B cell (primary cell): ENCODE measurements around the gene LPCAT1. TPM values are rescaled to one million over a fixed set of nuclear protein-coding genes. Genes with fewer than 3 reads are reported as not detected.

Experiments
- ATAC-seq: fragments of 200-7000 bp; cut with Tn5 transposase; one replicate; pipeline ENCODE4 v1.10.0; 2021; ENCODE audit warnings: low read depth, mild to moderate bottlenecking, moderate number of reproducible peaks, moderate library complexity
- CTCF ChIA-PET: fragments of 350-600 bp; sonication (Branson Sonifier 250); formaldehyde crosslinking; loops from one replicate; lab custom pipeline; 2021; ENCODE audit warnings: antibody characterized with exemption, inconsistent platforms; lab: Charles Lee
- POLR2A ChIA-PET: fragments of 350-600 bp; sonication (Branson Sonifier 250); formaldehyde crosslinking; loops from one replicate; lab custom pipeline; 2021; ENCODE audit warnings: antibody characterized with exemption; lab: Charles Lee
- DNase-seq: peaks from one replicate; pipeline ENCODE4 v3.0.0; 2013
- H2AFZ ChIP-seq: 2 replicates; pipeline ENCODE4 v1.6.1; 2012; ENCODE audit warnings: mild to moderate bottlenecking, low read depth, low read length; ENCODE audit not compliant: insufficient read depth, poor library complexity, severe bottlenecking
- H3K27ac ChIP-seq, 2 donors: 1 replicate in 1 of 2; 2 replicates in 1 of 2; pipeline ENCODE4 v1.5.1; 2012 to 2013; ENCODE audit warnings: low read length in 2 of 2, mild to moderate bottlenecking in 2 of 2, moderate library complexity in 1 of 2
- H3K27me3 ChIP-seq, 4 experiments: fragments of 200-600 bp in 1 of 4; sonication (generic) in 1 of 4; replicated peaks in 1 of 4; 1 replicate in 2 of 4; 2 replicates in 2 of 4; pipeline versions ENCODE4 v1.6.1 to v1.7.0; 2013 to 2016; ENCODE audit warnings: low read length in 3 of 4, mild to moderate bottlenecking in 2 of 4, mixed read lengths in 1 of 4, moderate library complexity in 1 of 4; ENCODE audit not compliant: insufficient read depth in 4 of 4, control insufficient read depth in 3 of 4; ENCODE audit errors: control extremely low read depth in 1 of 4
- H3K36me3 ChIP-seq, 2 experiments: replicated peaks in 1 of 2; 1 replicate in 1 of 2; 2 replicates in 1 of 2; pipeline versions ENCODE4 v1.6.1 to v1.7.1; 2013; ENCODE audit warnings: low read length in 1 of 2; ENCODE audit not compliant: insufficient read depth in 2 of 2, control insufficient read depth in 1 of 2; ENCODE audit errors: control extremely low read depth in 1 of 2, extremely low read depth in 1 of 2
- H3K4me1 ChIP-seq, 2 donors: fragments of 200-600 bp in 1 of 2; sonication (generic) in 1 of 2; 1 replicate in 1 of 2; 2 replicates in 1 of 2; pipeline versions ENCODE4 v1.5.1 to v1.6.1; 2013 to 2017; ENCODE audit warnings: low read length in 2 of 2; ENCODE audit not compliant: control insufficient read depth in 2 of 2, insufficient read depth in 2 of 2
- H3K4me2 ChIP-seq: replicated peaks from 2 replicates; pipeline ENCODE3; 2012; ENCODE audit warnings: mild to moderate bottlenecking, low read depth, low read length; ENCODE audit not compliant: poor library complexity, severe bottlenecking
- H3K4me3 ChIP-seq, 5 experiments: fragments of 200-600 bp in 1 of 5; sonication (generic) in 1 of 5; 1 replicate in 3 of 5; 2 replicates in 2 of 5; pipeline versions ENCODE4 v1.5.1 to v1.7.0; 2011 to 2016; ENCODE audit warnings: low read length in 4 of 5, mild to moderate bottlenecking in 4 of 5, low read depth in 2 of 5, control low read depth in 1 of 5, moderate library complexity in 1 of 5; ENCODE audit not compliant: insufficient read depth in 1 of 5; ENCODE audit errors: control extremely low read depth in 1 of 5, extremely low read depth in 1 of 5
- H3K79me2 ChIP-seq: fragments of 200-600 bp; sonication (generic); one replicate; pipeline ENCODE4 v1.6.0; 2016; ENCODE audit warnings: low read length; ENCODE audit not compliant: control insufficient read depth, insufficient read depth
- H3K9ac ChIP-seq: fragments of 200-600 bp; sonication (generic); 2 replicates; pipeline ENCODE4 v1.6.1; 2017; ENCODE audit warnings: mild to moderate bottlenecking, low read length, moderate library complexity
- H3K9me3 ChIP-seq, 3 donors: one replicate each; pipeline versions ENCODE4 v1.6.1 to v1.7.1; 2013; ENCODE audit warnings: low read length in 2 of 3; ENCODE audit not compliant: control insufficient read depth in 2 of 3, insufficient read depth in 1 of 3; ENCODE audit errors: control extremely low read depth in 1 of 3
- H4K20me1 ChIP-seq: 2 replicates; pipeline ENCODE4 v1.6.0; 2012; ENCODE audit warnings: mild to moderate bottlenecking, low read length; ENCODE audit not compliant: insufficient read depth, control insufficient read depth, poor library complexity, severe bottlenecking
- H3K27ac Mint-ChIP-seq: one replicate; pipeline ENCODE4 v1.8.0; 2021; ENCODE audit warnings: mixed read lengths
- H3K27me3 Mint-ChIP-seq: one replicate; pipeline ENCODE4 v1.8.0; 2021; ENCODE audit warnings: mixed read lengths
- H3K4me1 Mint-ChIP-seq: one replicate; pipeline ENCODE4 v1.8.0; 2021; ENCODE audit warnings: mixed read lengths
- H3K4me3 Mint-ChIP-seq: one replicate; pipeline ENCODE4 v1.8.0; 2021; ENCODE audit warnings: mixed read lengths
- H3K9me3 Mint-ChIP-seq: one replicate; pipeline ENCODE4 v1.8.0; 2022; ENCODE audit warnings: mixed read lengths; ENCODE audit not compliant: insufficient read depth
- EZH2 ChIP-seq: IDR thresholded peaks from 2 replicates; pipeline ENCODE4 v1.6.1; 2012; ENCODE audit warnings: borderline replicate concordance, low read depth, mild to moderate bottlenecking, moderate library complexity, low read length; ENCODE audit not compliant: insufficient read depth, poor library complexity, severe bottlenecking
- WGBS: methylation state at CpG from one replicate; pipeline ENCODE4 v1.1.5; 2013; ENCODE audit warnings: missing lambda C conversion rate; ENCODE audit not compliant: insufficient coverage; 5-methylcytosine and 5-hydroxymethylcytosine counted together
- intact Hi-C: fragments of 100-400 bp; cut with micrococcal nuclease; formaldehyde crosslinking; loops from one replicate; pipeline ENCODE4 v1.10.0; 2022
- polyA plus RNA-seq: library from polyadenylated mRNA; depleted of rRNA; stranded (reverse); fragments of >200 nt; gene quantifications from 2 replicates; pipeline ENCODE4 v1.2.3, GENCODE V29; 2012
- total RNA-seq, 2 donors: library from RNA; stranded (reverse); fragments of 120-200 nt in 1 of 2; gene quantifications; 1 replicate in 1 of 2; 2 replicates in 1 of 2; pipeline versions ENCODE4 v1.2.3 to v1.2.4, GENCODE V29; 2013 to 2022
- TF ChIP-seq, protein P1 (sequence below): fragments of 200-600 bp; IDR thresholded peaks from one replicate; pipeline ENCODE4 v1.8.0; 2022; ENCODE audit warnings: antibody characterized with exemption, mild to moderate bottlenecking

The LPCAT1 gene
- total and polyA plus RNA-seq, 2 donors (not counting 1 experiment from before 2014, with no cell fraction given), result 94.8 to 159 TPM

DNA sequence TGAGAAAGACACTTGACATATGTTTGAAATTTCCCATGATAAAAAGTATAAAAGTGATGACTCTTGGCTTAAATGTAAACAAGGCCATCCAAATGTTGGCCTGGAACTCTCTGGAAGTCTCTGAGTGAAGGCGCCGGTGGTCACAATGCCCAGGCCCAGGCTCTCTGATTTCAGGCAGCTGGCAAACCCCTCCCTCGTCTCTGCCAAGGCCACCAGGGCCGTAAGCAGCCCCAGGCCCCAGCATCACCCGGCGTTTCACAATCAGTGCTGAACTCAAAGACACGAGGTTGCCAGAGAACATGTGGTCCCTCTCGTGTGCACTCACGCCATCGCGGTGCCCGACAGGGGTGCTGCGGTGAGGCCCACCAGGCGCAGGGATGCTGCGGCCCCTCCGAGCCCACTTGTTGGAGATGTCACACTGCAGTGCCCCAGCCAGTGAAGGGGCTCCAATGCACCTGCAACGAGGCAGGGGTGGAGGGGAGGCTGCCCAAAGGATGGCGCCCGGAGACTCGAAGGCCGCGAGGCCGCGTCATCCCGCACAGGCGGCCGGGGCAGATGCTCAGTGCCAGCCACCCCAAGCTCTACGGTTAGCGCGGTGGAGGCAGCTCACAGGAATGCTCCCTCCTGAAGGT is 15.0 kb downstream of the LPCAT1 start:
- Mint-ChIP-seq H3K4me3 (no peak overlapping the region), H3K27ac (peak overlapping the region; percentile 15), H3K9me3 (no peaks in the 10 kb centered on the region), H3K27me3 (no peaks in the 10 kb centered on the region), H3K4me1 (peaks cover 58% of the 10 kb centered on the region)
- H3K4me1 ChIP-seq, result peaks cover 27 to 55% of the 10 kb centered on the region in 2 donors
- H3K79me2 ChIP-seq, result peaks cover 97% of the 10 kb centered on the region
- H3K36me3 ChIP-seq, result peaks cover 0 to 56% of the 10 kb centered on the region in 2 experiments
- ChIA-PET POLR2A (no interaction called here), CTCF (no interaction called here)
- DNase-seq (no peak), ATAC-seq (no peak)
- no peaks in the 10 kb centered on the region for H3K9me3 ChIP-seq
- no peaks in the 10 kb centered on the region for H3K27me3 ChIP-seq
- no peak overlapping the region for H3K4me3 ChIP-seq
- intact Hi-C loops, result no loop called here
- no peak overlapping the region for H2AFZ ChIP-seq
- H4K20me1 ChIP-seq, result peaks cover 26% of the 10 kb centered on the region
- no peak for TF ChIP-seq EZH2
- TF ChIP-seq, protein P1, sequence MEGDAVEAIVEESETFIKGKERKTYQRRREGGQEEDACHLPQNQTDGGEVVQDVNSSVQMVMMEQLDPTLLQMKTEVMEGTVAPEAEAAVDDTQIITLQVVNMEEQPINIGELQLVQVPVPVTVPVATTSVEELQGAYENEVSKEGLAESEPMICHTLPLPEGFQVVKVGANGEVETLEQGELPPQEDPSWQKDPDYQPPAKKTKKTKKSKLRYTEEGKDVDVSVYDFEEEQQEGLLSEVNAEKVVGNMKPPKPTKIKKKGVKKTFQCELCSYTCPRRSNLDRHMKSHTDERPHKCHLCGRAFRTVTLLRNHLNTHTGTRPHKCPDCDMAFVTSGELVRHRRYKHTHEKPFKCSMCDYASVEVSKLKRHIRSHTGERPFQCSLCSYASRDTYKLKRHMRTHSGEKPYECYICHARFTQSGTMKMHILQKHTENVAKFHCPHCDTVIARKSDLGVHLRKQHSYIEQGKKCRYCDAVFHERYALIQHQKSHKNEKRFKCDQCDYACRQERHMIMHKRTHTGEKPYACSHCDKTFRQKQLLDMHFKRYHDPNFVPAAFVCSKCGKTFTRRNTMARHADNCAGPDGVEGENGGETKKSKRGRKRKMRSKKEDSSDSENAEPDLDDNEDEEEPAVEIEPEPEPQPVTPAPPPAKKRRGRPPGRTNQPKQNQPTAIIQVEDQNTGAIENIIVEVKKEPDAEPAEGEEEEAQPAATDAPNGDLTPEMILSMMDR, result no peak
- H3K4me2 ChIP-seq, result no peak overlapping the region
- H3K9ac ChIP-seq, result no peak overlapping the region
- 95% methylated on average over 23 of the region's 30 CpGs for WGBS
- H3K27ac ChIP-seq, result no peak overlapping the region

DNA sequence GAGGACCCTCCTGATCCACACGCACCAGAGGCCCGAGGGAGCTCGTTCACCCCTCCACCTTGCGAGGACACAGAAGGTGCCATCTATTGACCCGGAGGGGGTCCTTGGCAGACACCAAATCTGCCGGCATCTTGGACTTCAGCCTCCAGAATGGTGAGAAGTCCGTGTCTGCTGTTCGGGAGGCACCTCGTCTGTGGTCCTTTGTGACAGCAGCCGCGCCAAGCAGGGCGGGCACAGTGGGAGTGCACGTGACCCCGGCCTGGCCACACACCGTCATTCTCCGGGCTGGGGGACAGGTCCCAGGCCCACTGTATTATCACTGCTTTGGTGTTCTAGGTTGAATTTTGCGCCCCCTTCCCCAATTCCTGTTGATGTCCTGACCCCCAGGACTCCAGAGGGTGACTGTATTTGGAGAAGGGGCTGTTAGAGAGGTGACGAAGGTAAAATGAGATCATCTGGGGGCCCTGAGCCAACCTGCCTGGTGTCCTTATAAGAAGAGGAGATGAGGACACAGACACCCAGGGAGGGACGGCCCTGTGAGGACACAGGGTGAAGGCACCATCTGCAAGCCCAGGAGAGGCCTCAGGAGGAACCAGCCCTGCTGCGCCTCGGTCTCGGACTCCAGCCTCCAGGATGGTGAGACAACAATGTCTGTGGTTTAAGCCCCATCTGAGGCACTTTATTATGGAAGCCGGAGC is 15.7 kb downstream of the LPCAT1 start:
- DNase-seq, result no peak

More for the DNA sequence above, 15.7 kb downstream of the LPCAT1 start:
- Histone ChIP-seq H2AFZ (no peak overlapping the region), H3K27me3 (no peaks in the 10 kb centered on the region), H3K4me1 (peaks cover 34 to 61% of the 10 kb centered on the region in 2 donors), H3K27ac (no peak overlapping the region), H3K79me2 (peaks cover 91% of the 10 kb centered on the region), H3K4me3 (no peak overlapping the region), H4K20me1 (peaks cover 19% of the 10 kb centered on the region), H3K9me3 (no peaks in the 10 kb centered on the region), H3K36me3 (peaks cover 0 to 49% of the 10 kb centered on the region in 2 experiments), H3K9ac (no peak overlapping the region), H3K4me2 (no peak overlapping the region)
- no peaks in the 10 kb centered on the region for H3K27me3 Mint-ChIP-seq
- ChIA-PET CTCF (interaction anchor here (0.6 kb wide), 1 partner anchor 38 kb away, joined by 3 read pairs; no protein-coding TSS in a partner anchor), POLR2A (no interaction called here)
- peaks cover 63% of the 10 kb centered on the region for H3K4me1 Mint-ChIP-seq
- 90% methylated on average over 22 of the region's 23 CpGs for WGBS
- H3K27ac Mint-ChIP-seq, result peak overlapping the region; percentile 53
- H3K9me3 Mint-ChIP-seq, result no peaks in the 10 kb centered on the region
- no peak overlapping the region for H3K4me3 Mint-ChIP-seq
- intact Hi-C loops, result no loop called here
- no peak for TF ChIP-seq EZH2
- TF ChIP-seq, protein P1, result no peak
- no peak for ATAC-seq
